ENCODE measurements around the gene LGR4. TPM values are rescaled to one million over a fixed set of nuclear protein-coding genes. Genes with fewer than 3 reads are reported as not detected.

The LGR4 gene
- total RNA-seq, 1 experiment from 2014 or later, result 7.1 TPM

- no peak overlapping the region for H3K4me3 ChIP-seq (replicated peaks in 1 of 2; ENCODE audit: low read depth in 1 of 2, low read length in 2 of 2)
- intact Hi-C loops (cut with micrococcal nuclease), result no loop called here
- CTCF ChIA-PET, result interaction anchor here (0.6 to 2.8 kb wide), 8 partner anchors 12 to 1523 kb away, joined by 3 to 18 read pairs (median 4); no protein-coding TSS in a partner anchor
- DNase-seq (ENCODE audit: low read depth, low spot score) (no peak), ATAC-seq (no peak)
- no peak overlapping the region for H2AFZ ChIP-seq (ENCODE audit: low read depth, low read length, poor library complexity, severe bottlenecking)
- no peaks in the 10 kb centered on the region for H3K9me2 ChIP-seq (ENCODE audit: insufficient read depth)
- RAD21 ChIA-PET (ENCODE audit: low non-redundant PET in 1 of 2, low total read pairs in 2 of 2, uncharacterized antibody in 2 of 2, unreplicated experiment in 2 of 2), result no interaction called here
- no peaks in the 10 kb centered on the region for H3K9me3 ChIP-seq (ENCODE audit: control insufficient read depth in 1 of 2, insufficient read depth in 1 of 2, low read depth in 1 of 2, low read length in 2 of 2)
- H3K27ac ChIP-seq (ENCODE audit: low read depth, low read length), result no peak overlapping the region
- BruUV-seq (replicated peaks), result no TSS peak
- no peaks in the 10 kb centered on the region for H3K4me1 ChIP-seq (ENCODE audit: control insufficient read depth in 1 of 2, insufficient read depth in 2 of 2, low read length in 2 of 2)
- TF ChIP-seq SIN3A (IDR thresholded peaks at IDR 0.05; ENCODE audit: low read depth), result no peak
- TF ChIP-seq YY1 (IDR thresholded peaks at IDR 0.05; ENCODE audit: extremely low read depth, insufficient replicate concordance, low read depth, low read length), result no peak
- no peak for TF ChIP-seq CTCF (IDR thresholded peaks at IDR 0.05 in 2 of 3, conservative IDR thresholded peaks at IDR 0.05 in 1 of 3; ENCODE audit: borderline replicate concordance in 1 of 3, insufficient read depth in 1 of 3, low read depth in 2 of 3, low read length in 2 of 3)
- TF ChIP-seq ELF1 (IDR thresholded peaks at IDR 0.05; ENCODE audit: borderline replicate concordance, low read depth), result no peak
- no peak for TF ChIP-seq REST (IDR thresholded peaks at IDR 0.05; ENCODE audit: low read depth)
- TF ChIP-seq MAX (IDR thresholded peaks at IDR 0.05), result no peak
- no peak for TF ChIP-seq SP1 (IDR thresholded peaks at IDR 0.05; ENCODE audit: low read depth)
- TF ChIP-seq POLR2A (IDR thresholded peaks at IDR 0.05; ENCODE audit: borderline replicate concordance, extremely low read depth, insufficient read depth, insufficient read length), result no peak
- TF ChIP-seq TCF7L2 (IDR thresholded peaks at IDR 0.05; ENCODE audit: borderline replicate concordance, extremely low read depth, insufficient read depth, insufficient read length), result no peak
- no peak for TF ChIP-seq SRF (IDR thresholded peaks at IDR 0.05; ENCODE audit: low read depth)
- no peak for TF ChIP-seq ZBTB33 (IDR thresholded peaks at IDR 0.05; ENCODE audit: extremely low read depth, insufficient replicate concordance, low read length)
- TF ChIP-seq POLR2AphosphoS5 (IDR thresholded peaks at IDR 0.05; ENCODE audit: low read depth, low read length), result no peak
- TF ChIP-seq ZNF274 (IDR thresholded peaks at IDR 0.05; ENCODE audit: low read depth, low read length), result no peak
- peaks cover 68% of the 10 kb centered on the region for H3K79me2 ChIP-seq (ENCODE audit: insufficient read depth, low read length)
- POLR2A ChIA-PET, result interaction anchor here (1.6 kb wide), 1 partner anchor 9 kb away, joined by 5 read pairs; the partner anchor contains the start of gene LIN7C
- 0 out of 2 replicates have a peak, but pooled peaks cover 4% of the 10 kb centered on the region for H4K20me1 ChIP-seq (ENCODE audit: insufficient read depth)
- H3K36me3 ChIP-seq (ENCODE audit: control insufficient read depth in 1 of 2, insufficient read depth in 2 of 2, low read length in 2 of 2), result peaks cover 31 to 39% of the 10 kb centered on the region in 2 experiments
- H3K9ac ChIP-seq (ENCODE audit: low read length), result no peak overlapping the region
- H3K27me3 ChIP-seq (ENCODE audit: insufficient read depth, low read length), result no peaks in the 10 kb centered on the region
- no peak overlapping the region for H3K4me2 ChIP-seq (ENCODE audit: low read length)
Measured at GRCh38 chr11:27497911-27498310, 25.3 kb upstream of the LGR4 start.
